Liver (tissue), 3 donors: ENCODE results near the gene INSYN1.

Experiments
- ATF3 ChIP-seq: IDR thresholded peaks from 2 replicates; pipeline ENCODE4 v1.6.1; 2016; ENCODE audit warnings: antibody characterized with exemption
- CTCF ChIP-seq: fragments of 150-350 bp; IDR thresholded peaks from 2 replicates; pipeline ENCODE4 v1.5.1; 2017; ENCODE audit warnings: improper control_type of control experiment, low read depth, low read length; ENCODE audit not compliant: missing input control
- FOXA1 ChIP-seq: IDR thresholded peaks from 2 replicates; pipeline ENCODE4 v1.6.1; 2016; ENCODE audit warnings: antibody characterized with exemption
- TAF1 ChIP-seq: conservative IDR thresholded peaks from 2 replicates; pipeline ENCODE4 v1.6.1; 2016; ENCODE audit warnings: antibody characterized with exemption, mild to moderate bottlenecking
- donor health status: healthy.
- donor health status: healthy.

- TF ChIP-seq CTCF (no peak), FOXA1 (no peak), TAF1 (no peak), ATF3 (no peak)
Observed at GRCh38 chr15:73747847-73748590, 5.1 kb downstream of the INSYN1 start.
